GM23338 (cell line): ENCODE data around the gene ZNF831. TPM values are rescaled to one million over a fixed set of nuclear protein-coding genes. Genes with fewer than 3 reads are reported as not detected.

Experiments
- ATAC-seq: fragments of 200-7000 bp; cut with Tn5 transposase; 3 replicates; pipeline ENCODE4 v1.9.1; 2020
- DNase-seq: peaks from one replicate; pipeline ENCODE4 v3.0.0-alpha.2; 2015; ENCODE audit warnings: low spot score
- H2AFZ ChIP-seq: fragments of 200-600 bp; sonication (generic); 2 replicates; pipeline ENCODE4 v1.8.0; 2016; ENCODE audit warnings: antibody characterized with exemption, mild to moderate bottlenecking, moderate library complexity
- H3F3A ChIP-seq: fragments of 200-600 bp; sonication (generic); replicated peaks from 2 replicates; pipeline ENCODE4 v1.8.0; 2017; ENCODE audit warnings: antibody characterized with exemption, mixed run types, low read depth
- H3K27ac ChIP-seq: fragments of 200-600 bp; sonication (generic); 2 replicates; pipeline ENCODE4 v1.6.1; 2016; ENCODE audit warnings: low read depth
- H3K27me3 ChIP-seq: fragments of 200-600 bp; sonication (generic); 2 replicates; pipeline ENCODE4 v1.8.0; 2016; ENCODE audit warnings: mild to moderate bottlenecking, mixed run types, moderate library complexity; ENCODE audit not compliant: insufficient read depth
- H3K36me3 ChIP-seq: fragments of 200-600 bp; sonication (generic); 2 replicates; pipeline ENCODE4 v1.8.0; 2016; ENCODE audit warnings: mild to moderate bottlenecking; ENCODE audit not compliant: insufficient read depth
- H3K4me1 ChIP-seq: fragments of 200-600 bp; sonication (generic); 2 replicates; pipeline ENCODE4 v1.8.0; 2016; ENCODE audit warnings: mild to moderate bottlenecking, moderate library complexity; ENCODE audit not compliant: insufficient read depth
- H3K4me2 ChIP-seq: fragments of 200-600 bp; sonication (generic); 2 replicates; pipeline ENCODE4 v1.7.1; 2017; ENCODE audit warnings: mixed run types
- H3K4me3 ChIP-seq: fragments of 200-600 bp; sonication (generic); 2 replicates; pipeline ENCODE4 v1.6.1; 2016; ENCODE audit warnings: mixed run types
- H3K79me2 ChIP-seq: fragments of 200-600 bp; sonication (generic); replicated peaks from 2 replicates; pipeline ENCODE4 v1.8.0; 2017; ENCODE audit warnings: mild to moderate bottlenecking; ENCODE audit not compliant: insufficient read depth
- H3K9me2 ChIP-seq: fragments of 200-600 bp; sonication (generic); 2 replicates; pipeline ENCODE4 v1.8.0; 2017; ENCODE audit not compliant: insufficient read depth
- H4K20me1 ChIP-seq: fragments of 200-600 bp; sonication (generic); replicated peaks from 2 replicates; pipeline ENCODE4 v1.8.0; 2017; ENCODE audit warnings: mild to moderate bottlenecking; ENCODE audit not compliant: insufficient read depth
- H3K27ac Mint-ChIP-seq: 2 replicates; pipeline ENCODE4 v1.8.0; 2020; ENCODE audit warnings: inconsistent platforms, mild to moderate bottlenecking, moderate library complexity, mixed read lengths
- H3K27me3 Mint-ChIP-seq: 3 replicates; pipeline ENCODE4 v1.8.0; 2022; ENCODE audit warnings: low read depth, mild to moderate bottlenecking, moderate library complexity, mixed read lengths, inconsistent platforms; ENCODE audit not compliant: insufficient read depth, poor library complexity
- H3K36me3 Mint-ChIP-seq: 3 replicates; pipeline ENCODE4 v1.8.0; 2021; ENCODE audit warnings: low read depth, mild to moderate bottlenecking, inconsistent platforms, moderate library complexity, mixed read lengths
- H3K4me1 Mint-ChIP-seq: 3 replicates; pipeline ENCODE4 v1.8.0; 2020; ENCODE audit warnings: mild to moderate bottlenecking, inconsistent platforms, mixed read lengths
- H3K4me3 Mint-ChIP-seq: 3 replicates; pipeline ENCODE4 v1.8.0; 2021; ENCODE audit warnings: moderate library complexity, mild to moderate bottlenecking, inconsistent platforms, mixed read lengths
- H3K9me3 Mint-ChIP-seq: 3 replicates; pipeline ENCODE4 v1.8.0; 2020; ENCODE audit warnings: moderate library complexity, mild to moderate bottlenecking, inconsistent platforms, mixed read lengths
- CREB1 ChIP-seq: fragments of 250-450 bp; sonication (Bioruptor Pico); IDR thresholded peaks from 2 replicates; pipeline ENCODE4 v1.5.0; 2020; ENCODE audit warnings: low read depth, mild to moderate bottlenecking, moderate library complexity
- CTCF ChIP-seq, 2 experiments: fragments of 200-600 bp in 1 of 2; sonication (generic) in 1 of 2; conservative IDR thresholded peaks; 2 replicates each; pipeline versions ENCODE4 v1.5.1 to v1.6.1; 2016 to 2017; ENCODE audit warnings: antibody characterized with exemption in 2 of 2, low read depth in 2 of 2, mild to moderate bottlenecking in 2 of 2, moderate library complexity in 1 of 2
- EZH2 ChIP-seq: fragments of 200-600 bp; sonication (generic); IDR thresholded peaks from one replicate; pipeline ENCODE4 v1.8.0; 2017; ENCODE audit warnings: antibody characterized with exemption, mild to moderate bottlenecking, low read depth; ENCODE audit not compliant: unreplicated experiment
- EZH2phosphoT487 ChIP-seq: fragments of 200-600 bp; sonication (generic); IDR thresholded peaks from one replicate; pipeline ENCODE4 v1.8.1; 2018; ENCODE audit warnings: antibody characterized with exemption; ENCODE audit not compliant: unreplicated experiment
- JUNB ChIP-seq: IDR thresholded peaks from one replicate; pipeline ENCODE4 v1.6.1; 2016; ENCODE audit warnings: antibody characterized with exemption; ENCODE audit not compliant: unreplicated experiment
- REST ChIP-seq: IDR thresholded peaks from one replicate; pipeline ENCODE4 v1.6.1; 2018; ENCODE audit warnings: antibody characterized with exemption; ENCODE audit not compliant: unreplicated experiment
- STAT1 ChIP-seq: IDR thresholded peaks from one replicate; pipeline ENCODE4 v1.6.1; 2016; ENCODE audit warnings: antibody characterized with exemption; ENCODE audit not compliant: unreplicated experiment
- ZNF114 ChIP-seq: fragments of 250-450 bp; sonication (Bioruptor Pico); IDR thresholded peaks from 2 replicates; pipeline ENCODE4 v1.5.0; 2020; ENCODE audit warnings: mild to moderate bottlenecking, moderate library complexity
- ZNF331 ChIP-seq: fragments of 250-450 bp; sonication (Bioruptor Pico); IDR thresholded peaks from 2 replicates; pipeline ENCODE4 v1.5.0; 2020; ENCODE audit warnings: low read depth, mild to moderate bottlenecking, moderate library complexity
- ZNF462 ChIP-seq: fragments of 250-450 bp; sonication (Bioruptor Pico); IDR thresholded peaks from 2 replicates; pipeline ENCODE4 v1.5.0; 2020; ENCODE audit warnings: mild to moderate bottlenecking, moderate library complexity
- polyA plus RNA-seq: library from polyadenylated mRNA; unstranded; fragments of >200 nt; fragmentation: Nextera tagmentation; extraction: Ambion mirVana; gene quantifications from 2 replicates; pipeline ENCODE4 v1.2.1, GENCODE V29; 2016
- total RNA-seq: library from RNA; depleted of rRNA; stranded (reverse); fragments of >200 nt; shearing (Covaris generic); gene quantifications from 2 replicates; pipeline ENCODE4 v1.2.3, GENCODE V29; 2014

Gene ZNF831
- total and polyA plus RNA-seq, 2 experiments from 2014 or later = not detected

- no peak for TF ChIP-seq ZNF462 (CRISPR knock-in tag)
Measured at GRCh38 chr20:59255256-59255655, 91.6 kb downstream of the ZNF831 start (continued).

- H3K27me3 Mint-ChIP-seq = peaks cover 1% of the 10 kb centered on the region
- TF ChIP-seq STAT1 (no peak), REST (no peak), ZNF331 (CRISPR knock-in tag) (no peak), JUNB (no peak), EZH2phosphoT487 (no peak), CREB1 (CRISPR knock-in tag) (no peak), ZNF114 (CRISPR knock-in tag) (no peak), EZH2 (no peak), CTCF (conservative IDR thresholded peaks at IDR 0.05; ENCODE audit: low read depth in 2 of 2) (no peak)
Measured at GRCh38 chr20:59258221-59258621, 94.6 kb downstream of the ZNF831 start.

More at GRCh38 chr20:59258221-59258621, 94.6 kb downstream of the ZNF831 start:
- Mint-ChIP-seq H3K27ac (no peak overlapping the region), H3K4me1 (peaks cover 4% of the 10 kb centered on the region; the same call in 1 of the 3 replicates), H3K9me3 (no peaks in the 10 kb centered on the region), H3K36me3 (no peaks in the 10 kb centered on the region), H3K4me3 (no peak overlapping the region)
- DNase-seq = no peak
- Histone ChIP-seq H4K20me1 (no peaks in the 10 kb centered on the region), H3K27me3 (no peaks in the 10 kb centered on the region), H3K4me1 (no peaks in the 10 kb centered on the region), H2AFZ (no peak overlapping the region), H3K4me2 (no peak overlapping the region), H3K4me3 (no peak overlapping the region), H3K9me2 (0 out of 2 replicates have a peak, but pooled peaks cover 6% of the 10 kb centered on the region), H3F3A (no peaks in the 10 kb centered on the region), H3K36me3 (no peaks in the 10 kb centered on the region), H3K79me2 (no peaks in the 10 kb centered on the region), H3K27ac (no peak overlapping the region)
- ATAC-seq = no peak
